HepG2 (cell line): ENCODE results near the gene ERBB4. TPM values are rescaled to one million over a fixed set of nuclear protein-coding genes. Genes with fewer than 3 reads are reported as not detected.

Experiments
- ATAC-seq: fragments of 200-7000 bp; cut with Tn5 transposase; 3 replicates; pipeline ENCODE4 v1.9.1; 2020; ENCODE audit warnings: mild to moderate bottlenecking, moderate library complexity
- BruUV-seq: library from RNA; stranded (reverse); fragments of 400-500 nt; replicated peaks from 2 replicates; lab custom pipeline; 2021; lab: Mats Ljungman, UMichigan
- CTCF ChIA-PET: fragments of 300-600 bp; formaldehyde crosslinking; extraction: SDS; loops from one replicate; lab custom pipeline; 2021; ENCODE audit warnings: low total read pairs, inconsistent platforms, low intra/inter-chr PET ratio; lab: Yijun Ruan, JAX
- POLR2A ChIA-PET: fragments of 350-600 bp; sonication (Branson Sonifier 250); formaldehyde crosslinking; loops from one replicate; lab custom pipeline; 2020; ENCODE audit warnings: antibody characterized with exemption, inconsistent platforms; lab: Yijun Ruan, JAX
- DNase-seq: peaks from one replicate; pipeline ENCODE4 v3.0.0-alpha.2; 2015; ENCODE audit warnings: low spot score
- FAIRE-seq: peaks from 3 replicates; lab custom pipeline; 2011; peaks lifted over from hg19 to GRCh38; lab: Jason Lieb, UNC
- H2AFZ ChIP-seq: one replicate; pipeline ENCODE4 v1.6.1; 2011; ENCODE audit warnings: low read length, inconsistent platforms
- H3K27ac ChIP-seq: fragments of 300-600 bp; 3 replicates; pipeline ENCODE4 v1.8.0; 2011; ENCODE audit warnings: mixed run types, mild to moderate bottlenecking, mixed read lengths, low read length, inconsistent platforms; ENCODE audit not compliant: insufficient read depth; ENCODE audit errors: extremely low read length
- H3K27me3 ChIP-seq, 2 experiments: fragments of 200-600 bp in 1 of 2; 2 replicates in 1 of 2; 3 replicates in 1 of 2; pipeline versions ENCODE4 v1.6.0 to v1.8.0; 2011; ENCODE audit warnings: low read length in 2 of 2, mild to moderate bottlenecking in 2 of 2, moderate library complexity in 2 of 2, inconsistent platforms in 1 of 2; ENCODE audit not compliant: insufficient read depth in 2 of 2, control insufficient read depth in 1 of 2
- H3K36me3 ChIP-seq, 2 experiments: fragments of 200-600 bp in 1 of 2; replicated peaks in 1 of 2; 2 replicates in 1 of 2; 3 replicates in 1 of 2; pipeline versions ENCODE4 v1.5.1 to v1.8.0; 2011; ENCODE audit warnings: low read length in 2 of 2, inconsistent platforms in 1 of 2; ENCODE audit not compliant: insufficient read depth in 2 of 2, control insufficient read depth in 1 of 2
- H3K4me1 ChIP-seq: 2 replicates; pipeline ENCODE4 v1.5.1; 2012; ENCODE audit warnings: low read length, inconsistent platforms; ENCODE audit not compliant: insufficient read depth
- H3K4me2 ChIP-seq: 2 replicates; pipeline ENCODE4 v1.6.0; 2011; ENCODE audit warnings: low read depth, low read length, inconsistent platforms
- H3K4me3 ChIP-seq, 3 experiments: fragments of 200-600 bp in 1 of 3; sonication (generic), shearing (Covaris generic) in 1 of 3; replicated peaks in 1 of 3; 2 replicates each; pipeline ENCODE4 v1.5.1; 2011 to 2016; ENCODE audit warnings: low read length in 3 of 3, inconsistent platforms in 2 of 3, low read depth in 2 of 3, mild to moderate bottlenecking in 2 of 3, control low read depth in 1 of 3, mixed read lengths in 1 of 3; ENCODE audit not compliant: insufficient read depth in 1 of 3
- H3K79me2 ChIP-seq: one replicate; pipeline ENCODE4 v1.6.1; 2011; ENCODE audit warnings: low read length, inconsistent platforms; ENCODE audit not compliant: insufficient read depth
- H3K9ac ChIP-seq: 2 replicates; pipeline ENCODE4 v1.6.0; 2011; ENCODE audit warnings: mild to moderate bottlenecking, low read depth, low read length, inconsistent platforms; ENCODE audit not compliant: insufficient read depth
- H3K9me3 ChIP-seq: 2 replicates; pipeline ENCODE4 v1.5.1; 2012; ENCODE audit warnings: mild to moderate bottlenecking, low read length
- H4K20me1 ChIP-seq: 2 replicates; pipeline ENCODE4 v1.6.0; 2011; ENCODE audit warnings: inconsistent platforms, mild to moderate bottlenecking, low read length, moderate library complexity; ENCODE audit not compliant: insufficient read depth
- CENPBD1 ChIP-seq: sonication (generic); formaldehyde crosslinking; IDR thresholded peaks from 2 replicates; pipeline ENCODE4 v1.8.0; 2022; ENCODE audit warnings: missing genetic modification reagents, low read depth, mild to moderate bottlenecking, borderline replicate concordance
- EP300 ChIP-seq, 3 experiments: sonication (generic) in 1 of 3; formaldehyde crosslinking in 1 of 3; IDR thresholded peaks; 2 replicates each; pipeline versions ENCODE4 v1.5.1 to v1.6.1; 2011 to 2020; ENCODE audit warnings: low read depth in 2 of 3, low read length in 2 of 3, borderline replicate concordance in 1 of 3, improper control_type of control experiment in 1 of 3, mild to moderate bottlenecking in 1 of 3, missing genetic modification reagents in 1 of 3, moderate library complexity in 1 of 3
- EZH2 ChIP-seq: conservative IDR thresholded peaks from 2 replicates; pipeline ENCODE4 v1.6.1; 2012; ENCODE audit warnings: mild to moderate bottlenecking, low read depth, low read length, moderate library complexity
- GABPB1 ChIP-seq: IDR thresholded peaks from 2 replicates; pipeline ENCODE4 v1.6.1; 2016; ENCODE audit warnings: mild to moderate bottlenecking, missing genetic modification reagents, moderate library complexity, missing compliant biosample characterization
- HNRNPLL ChIP-seq: fragments of 200-400 bp; formaldehyde crosslinking; IDR thresholded peaks from 2 replicates; pipeline ENCODE4 v1.6.1; 2017; ENCODE audit warnings: mild to moderate bottlenecking, low read depth, low read length; ENCODE audit not compliant: poor library complexity, severe bottlenecking
- IKZF5 ChIP-seq: IDR thresholded peaks from 2 replicates; pipeline ENCODE4 v1.6.1; 2018; ENCODE audit warnings: missing genetic modification reagents, mild to moderate bottlenecking, missing compliant biosample characterization
- PCBP1 ChIP-seq: fragments of 200-400 bp; formaldehyde crosslinking; IDR thresholded peaks from 2 replicates; pipeline ENCODE4 v1.6.1; 2017; ENCODE audit warnings: mild to moderate bottlenecking, low read depth, low read length, borderline replicate concordance
- WIZ ChIP-seq: sonication (generic); formaldehyde crosslinking; IDR thresholded peaks from 2 replicates; pipeline ENCODE4 v1.5.1; 2020; ENCODE audit warnings: mild to moderate bottlenecking, missing genetic modification reagents
- XRCC5 ChIP-seq: fragments of 200-400 bp; formaldehyde crosslinking; optimal IDR thresholded peaks from 2 replicates; pipeline ENCODE3; 2017; ENCODE audit warnings: mild to moderate bottlenecking, low read length
- ZBTB3 ChIP-seq: sonication (generic); formaldehyde crosslinking; IDR thresholded peaks from 2 replicates; pipeline ENCODE4 v1.4.0; 2020; ENCODE audit warnings: low read depth, mild to moderate bottlenecking, moderate library complexity, missing genetic modification reagents, borderline replicate concordance
- ZBTB39 ChIP-seq: sonication (generic); formaldehyde crosslinking; IDR thresholded peaks from 2 replicates; pipeline ENCODE4 v1.5.0; 2020; ENCODE audit warnings: missing genetic modification reagents
- ZNF282 ChIP-seq: fragments of 450-650 bp; IDR thresholded peaks from 2 replicates; pipeline ENCODE4 v1.6.1; 2018; ENCODE audit not compliant: partially characterized antibody
- ZNF496 ChIP-seq: sonication (generic); formaldehyde crosslinking; IDR thresholded peaks from 2 replicates; pipeline ENCODE4 v1.8.1; 2023; ENCODE audit warnings: mild to moderate bottlenecking, moderate library complexity, missing genetic modification reagents; ENCODE audit not compliant: insufficient replicate concordance
- ZNF501 ChIP-seq: sonication (generic); formaldehyde crosslinking; IDR thresholded peaks from 2 replicates; pipeline ENCODE4 v1.5.1; 2020; ENCODE audit warnings: mild to moderate bottlenecking, moderate library complexity, missing genetic modification reagents
- ZNF547 ChIP-seq: sonication (generic); formaldehyde crosslinking; IDR thresholded peaks from 2 replicates; pipeline ENCODE4 v1.5.1; 2020; ENCODE audit warnings: mild to moderate bottlenecking, missing genetic modification reagents
- ZNF607 ChIP-seq: sonication (generic); formaldehyde crosslinking; IDR thresholded peaks from 2 replicates; pipeline ENCODE4 v1.5.1; 2020; ENCODE audit warnings: missing genetic modification reagents, mild to moderate bottlenecking, borderline replicate concordance
- ZZZ3 ChIP-seq: sonication (generic); formaldehyde crosslinking; IDR thresholded peaks from 2 replicates; pipeline ENCODE4 v1.4.0; 2020; ENCODE audit warnings: missing genetic modification reagents, mild to moderate bottlenecking, borderline replicate concordance
- WGBS: methylation state at CpG from one replicate; pipeline ENCODE4 v1.1.6; 2017; ENCODE audit warnings: low lambda C conversion rate; 5-methylcytosine and 5-hydroxymethylcytosine counted together
- in situ Hi-C: cut with HindIII; loops from 2 replicates; pipeline ENCODE4 v1.10.0; 2017; ENCODE audit warnings: low pct_unique_long_range_greater_than_20kb; ENCODE audit not compliant: extremely low pct_ligation_motif_present
- intact Hi-C: fragments of 100-400 bp; cut with micrococcal nuclease; formaldehyde crosslinking; loops from one replicate; pipeline ENCODE4 v1.10.0; 2022; ENCODE audit not compliant: unreplicated experiment
- polyA plus RNA-seq, 8 experiments: library from polyadenylated mRNA; depleted of rRNA in 3 of 8; stranded (reverse) in 7 of 8; unstranded in 1 of 8; fragments of >200 nt; fragmentation: Illumina TruSeq in 4 of 8; extraction: Trizol in 4 of 8; gene quantifications; 2 replicates each; pipeline versions ENCODE4 v1.2.1 to v1.2.3, GENCODE V29; 2011 to 2016; ENCODE audit warnings: low read depth in 4 of 8, missing spikeins in 1 of 8, mixed read lengths in 1 of 8; ENCODE audit not compliant: insufficient read depth in 1 of 8
- total RNA-seq, 5 experiments: library from RNA; depleted of rRNA; stranded (reverse); fragments of >200 nt; fragmentation: Illumina TruSeq; extraction: Trizol; gene quantifications; 2 replicates each; pipeline ENCODE4 v1.2.3, GENCODE V29; 2016; ENCODE audit warnings: low read depth in 1 of 5
- TF ChIP-seq, protein P1 (sequence below): sonication (generic); formaldehyde crosslinking; IDR thresholded peaks from 2 replicates; pipeline ENCODE4 v1.5.0; 2020; ENCODE audit warnings: mild to moderate bottlenecking, missing genetic modification reagents

ERBB4 gene
- total and polyA plus RNA-seq, 2 of the 13 experiments (the other 11 are each of a cell fraction or from before 2014, with no cell fraction given), result not detected

DNA sequence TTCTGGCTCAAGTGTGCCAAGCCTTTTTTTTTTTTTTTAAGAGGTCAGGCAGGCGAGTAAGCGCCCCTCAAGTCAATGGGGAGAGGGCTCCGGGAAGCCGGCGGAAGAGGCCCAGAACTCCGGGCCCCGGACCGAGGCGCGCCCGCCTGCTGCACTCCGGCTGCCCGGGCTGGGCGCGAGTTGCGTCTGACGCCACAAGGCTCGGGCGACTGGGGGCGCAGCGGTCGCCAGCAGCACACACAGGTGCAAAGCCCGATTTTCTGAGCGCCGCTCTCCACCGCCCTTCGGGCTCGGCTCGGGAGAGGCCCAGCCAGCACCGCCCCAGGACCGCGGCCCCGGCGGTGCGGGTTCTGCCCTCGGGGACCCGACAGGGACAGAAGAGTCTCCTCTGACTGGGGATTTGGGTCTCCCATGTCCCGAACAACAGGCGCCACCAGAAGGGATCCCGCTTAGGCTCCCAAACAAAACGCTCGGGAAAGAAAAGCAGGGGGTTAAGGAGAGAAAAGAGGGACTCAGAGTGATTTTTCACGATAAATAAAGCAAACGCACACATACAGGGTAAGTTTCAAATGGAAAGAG, 787 bp downstream of the ERBB4 start:
- Histone ChIP-seq H2AFZ (no peak overlapping the region), H3K36me3 (no peaks in the 10 kb centered on the region), H3K4me2 (peak overlapping the region; percentile 77), H4K20me1 (no peaks in the 10 kb centered on the region), H3K9me3 (no peaks in the 10 kb centered on the region), H3K9ac (no peak overlapping the region), H3K27ac (no peak overlapping the region), H3K79me2 (no peaks in the 10 kb centered on the region), H3K4me3 (peak overlapping the region; percentile 37 to 65 (median 61)), H3K27me3 (peaks cover 5 to 45% of the 10 kb centered on the region in 2 experiments; a peak in 4 of 5 replicates), H3K4me1 (peaks cover 20% of the 10 kb centered on the region)
- ChIA-PET CTCF (no interaction called here), POLR2A (no interaction called here)
- 2% methylated on average over 28 of the region's 44 CpGs for WGBS
- intact Hi-C loops, result no loop called here
- no TSS peak for BruUV-seq
- FAIRE-seq (no peak), ATAC-seq (peak; percentile 94), DNase-seq (no peak)
- in situ Hi-C loops, result no loop called here
- TF ChIP-seq ZBTB39 (CRISPR knock-in tag) (no peak), ZNF547 (CRISPR knock-in tag) (no peak), WIZ (CRISPR knock-in tag) (no peak), IKZF5 (CRISPR knock-in tag) (no peak), ZNF282 (no peak), HNRNPLL (peak; percentile 87), CENPBD1 (CRISPR knock-in tag) (no peak), XRCC5 (peak; percentile 13), GABPB1 (peak; percentile 47; the same call in 1 of the 2 replicates), EZH2 (peak; percentile 75), ZZZ3 (CRISPR knock-in tag) (no peak), EP300 (IDR thresholded peaks at IDR 0.05; ENCODE audit: low read depth in 2 of 2, low read length in 2 of 2) (no peak), EP300 (CRISPR knock-in tag; IDR thresholded peaks at IDR 0.05; ENCODE audit: borderline replicate concordance) (no peak), ZNF496 (CRISPR knock-in tag) (no peak), ZBTB3 (CRISPR knock-in tag) (no peak), PCBP1 (no peak), ZNF607 (CRISPR knock-in tag) (no peak), ZNF501 (CRISPR knock-in tag) (peak; percentile 68; the same call in 1 of the 2 replicates)
- TF ChIP-seq, protein P1, sequence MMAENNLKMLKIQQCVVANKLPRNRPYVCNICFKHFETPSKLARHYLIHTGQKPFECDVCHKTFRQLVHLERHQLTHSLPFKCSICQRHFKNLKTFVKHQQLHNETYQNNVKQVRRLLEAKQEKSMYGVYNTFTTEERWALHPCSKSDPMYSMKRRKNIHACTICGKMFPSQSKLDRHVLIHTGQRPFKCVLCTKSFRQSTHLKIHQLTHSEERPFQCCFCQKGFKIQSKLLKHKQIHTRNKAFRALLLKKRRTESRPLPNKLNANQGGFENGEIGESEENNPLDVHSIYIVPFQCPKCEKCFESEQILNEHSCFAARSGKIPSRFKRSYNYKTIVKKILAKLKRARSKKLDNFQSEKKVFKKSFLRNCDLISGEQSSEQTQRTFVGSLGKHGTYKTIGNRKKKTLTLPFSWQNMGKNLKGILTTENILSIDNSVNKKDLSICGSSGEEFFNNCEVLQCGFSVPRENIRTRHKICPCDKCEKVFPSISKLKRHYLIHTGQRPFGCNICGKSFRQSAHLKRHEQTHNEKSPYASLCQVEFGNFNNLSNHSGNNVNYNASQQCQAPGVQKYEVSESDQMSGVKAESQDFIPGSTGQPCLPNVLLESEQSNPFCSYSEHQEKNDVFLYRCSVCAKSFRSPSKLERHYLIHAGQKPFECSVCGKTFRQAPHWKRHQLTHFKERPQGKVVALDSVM, result no peak
